Right lobe of liver (tissue), 4 donors: Measurements from ENCODE around the gene PPIL6.

Source experiments
- CTCF ChIP-seq, 4 donors: fragments of 200-600 bp in 3 of 4; fragments of 450-650 bp in 1 of 4; IDR thresholded peaks; one replicate each; pipeline versions ENCODE4 v1.5.1 to v1.8.0; 2016 to 2022; ENCODE audit warnings: antibody characterized with exemption in 4 of 4, mild to moderate bottlenecking in 2 of 4
- POLR2A ChIP-seq: fragments of 450-650 bp; IDR thresholded peaks from one replicate; pipeline ENCODE4 v1.6.1; 2017; ENCODE audit warnings: antibody characterized with exemption, mild to moderate bottlenecking
- donor health status: DM: no; HTN: no; CAD: no.
- donor health status: DM: no; HTN: no; CAD: no.
- donor health status: DM: no; HTN: yes; CAD: no.

- no peak for TF ChIP-seq CTCF (IDR thresholded peaks at IDR 0.05)
- no peak for TF ChIP-seq POLR2A
Observed at GRCh38 chr6:109484122-109484521, 43.7 kb upstream of the PPIL6 start.
